Erythroblast (primary cell): ENCODE data around the gene NAA10.

ENCODE experiments used
- DNase-seq, 2 experiments: peaks; one replicate each; lab custom pipeline; 2025; lab: John Stamatoyannopoulos, UW
- GATA1 ChIP-seq: IDR thresholded peaks from 2 replicates; pipeline ENCODE4 v1.6.1; 2011; ENCODE audit warnings: low read depth, mild to moderate bottlenecking, control low read depth, low read length, moderate library complexity
- POLR2A ChIP-seq: IDR thresholded peaks from 2 replicates; pipeline ENCODE4 v1.6.1; 2011; ENCODE audit warnings: mild to moderate bottlenecking, low read length

NAA10 gene

DNA sequence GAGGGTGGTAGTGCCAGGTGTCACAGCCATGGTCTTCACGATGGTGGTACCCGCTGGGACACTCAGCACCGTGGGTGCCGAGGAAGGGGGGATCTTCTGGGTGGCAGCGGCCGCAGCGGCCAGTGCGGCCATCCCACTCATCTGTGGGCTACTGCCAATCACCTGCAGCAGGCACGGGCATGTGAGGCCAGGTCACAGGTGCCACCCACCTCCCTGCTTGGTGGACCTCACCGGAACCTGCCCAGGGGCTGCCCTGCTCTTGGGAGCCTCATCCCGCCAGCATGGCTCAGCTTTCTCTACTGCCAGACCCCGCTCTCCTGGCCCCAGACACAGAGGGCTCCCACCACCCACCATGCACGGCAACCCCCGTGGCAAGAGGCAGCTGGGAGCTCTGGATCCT lies 23.8 kb upstream of the NAA10 start:
- TF ChIP-seq GATA1, result no peak
- no peak for TF ChIP-seq POLR2A

DNA sequence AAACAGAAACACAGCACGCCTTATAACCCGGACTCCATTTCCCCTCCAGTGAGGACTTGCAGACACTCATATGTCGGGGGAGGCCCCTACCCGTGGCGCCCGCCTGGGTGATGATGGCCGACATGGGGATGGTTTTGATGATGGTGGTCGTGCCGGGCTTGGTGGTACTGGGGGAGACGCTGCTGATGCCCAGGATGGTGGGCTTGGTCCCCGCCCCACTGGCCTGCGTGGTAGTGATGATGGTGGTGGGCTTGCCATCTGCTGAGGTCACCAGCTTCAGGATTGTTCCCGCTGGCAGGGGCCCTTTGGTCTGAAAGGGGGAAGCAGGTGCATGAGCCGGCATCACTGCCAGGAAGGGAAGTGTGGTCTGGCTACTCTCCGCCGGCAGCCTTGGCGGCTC lies 22.4 kb upstream of the NAA10 start:
- no peak for TF ChIP-seq GATA1
- TF ChIP-seq POLR2A, result no peak

More for the DNA sequence above, 23.8 kb upstream of the NAA10 start:
- DNase-seq, result no peak

DNA sequence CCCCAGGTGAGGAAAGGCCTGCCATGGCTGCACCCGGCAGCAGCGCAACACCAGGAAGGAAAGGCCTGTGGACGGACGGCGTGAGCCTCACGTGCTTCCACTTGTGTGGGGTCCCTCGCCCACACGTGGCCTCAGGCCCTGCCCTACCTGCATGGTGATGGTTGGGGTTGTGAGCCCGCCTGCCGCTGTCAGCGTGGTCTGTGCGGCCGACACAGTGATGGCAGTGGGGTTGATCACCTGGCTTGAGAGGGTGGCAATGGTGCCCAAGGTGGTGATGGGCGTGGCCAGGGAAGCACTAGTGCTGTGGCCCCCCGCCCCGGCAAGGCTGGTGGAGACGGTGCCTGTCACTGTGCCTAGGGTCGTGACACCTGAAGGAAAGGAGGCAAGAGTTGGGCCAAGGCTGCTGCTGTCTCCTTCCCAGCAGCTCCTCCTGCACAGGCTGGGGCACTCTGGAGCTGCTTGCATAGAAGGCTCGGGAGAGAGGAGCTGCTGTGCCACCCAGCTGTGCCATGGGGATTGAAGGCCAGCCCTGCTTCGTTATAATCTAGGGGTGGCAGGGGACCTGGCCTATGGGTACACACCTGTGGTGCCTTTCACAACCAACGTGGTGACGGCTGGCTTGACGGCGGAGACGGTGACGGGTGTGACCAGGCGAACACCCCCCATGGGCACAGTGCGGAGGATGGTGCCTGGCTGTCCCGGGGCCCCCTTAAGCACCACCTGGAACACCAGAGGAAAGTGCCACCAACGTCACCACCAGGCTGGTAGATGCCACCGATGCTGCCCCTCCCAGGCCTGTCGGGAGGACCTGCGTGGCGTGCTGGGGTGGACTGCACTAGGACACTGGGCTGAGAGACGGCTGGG lies 21.4 kb upstream of the NAA10 start:
- DNase-seq, result no peak
- TF ChIP-seq POLR2A (no peak), GATA1 (no peak)

More for the DNA sequence above, 22.4 kb upstream of the NAA10 start:
- no peak for DNase-seq

GRCh38 chrX:153955228-153955732 lies 20.4 kb upstream of the NAA10 start:
- no peak for DNase-seq
- TF ChIP-seq POLR2A, result no peak

DNA sequence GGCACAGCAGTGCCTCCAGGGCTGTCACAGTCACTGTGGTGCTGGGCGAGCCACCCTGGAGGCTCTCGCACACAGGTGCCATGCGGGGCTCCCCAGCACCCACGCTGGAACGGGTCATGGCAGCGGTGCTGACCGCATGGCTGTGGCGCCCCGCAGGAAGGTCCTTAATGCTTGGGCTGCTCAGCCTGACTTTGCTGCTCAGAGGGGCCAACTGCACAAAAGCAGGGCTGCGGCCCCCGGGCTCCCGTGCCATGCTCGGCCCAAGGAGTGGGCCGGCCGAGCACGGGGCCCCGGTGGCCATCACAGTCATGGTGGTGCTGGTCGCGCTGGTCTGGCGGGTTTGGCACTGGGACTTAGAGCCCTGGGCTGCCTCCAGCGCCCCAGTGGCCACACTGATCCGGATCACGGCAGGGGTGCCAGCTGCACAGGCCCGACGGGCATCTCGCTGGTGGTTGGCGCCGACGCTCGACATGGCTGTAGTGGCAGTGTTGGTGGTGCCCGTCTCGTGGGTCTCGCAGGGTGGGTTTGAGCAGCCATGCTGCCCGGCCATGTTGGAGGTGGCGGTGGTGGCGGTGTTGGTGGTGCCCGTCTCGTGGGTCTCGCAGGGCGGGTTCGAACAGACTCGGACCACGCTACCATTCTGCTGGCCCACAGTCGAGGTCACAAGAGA lies 19.9 kb upstream of the NAA10 start:
- TF ChIP-seq GATA1 (no peak), POLR2A (no peak)
- DNase-seq, result no peak

DNA sequence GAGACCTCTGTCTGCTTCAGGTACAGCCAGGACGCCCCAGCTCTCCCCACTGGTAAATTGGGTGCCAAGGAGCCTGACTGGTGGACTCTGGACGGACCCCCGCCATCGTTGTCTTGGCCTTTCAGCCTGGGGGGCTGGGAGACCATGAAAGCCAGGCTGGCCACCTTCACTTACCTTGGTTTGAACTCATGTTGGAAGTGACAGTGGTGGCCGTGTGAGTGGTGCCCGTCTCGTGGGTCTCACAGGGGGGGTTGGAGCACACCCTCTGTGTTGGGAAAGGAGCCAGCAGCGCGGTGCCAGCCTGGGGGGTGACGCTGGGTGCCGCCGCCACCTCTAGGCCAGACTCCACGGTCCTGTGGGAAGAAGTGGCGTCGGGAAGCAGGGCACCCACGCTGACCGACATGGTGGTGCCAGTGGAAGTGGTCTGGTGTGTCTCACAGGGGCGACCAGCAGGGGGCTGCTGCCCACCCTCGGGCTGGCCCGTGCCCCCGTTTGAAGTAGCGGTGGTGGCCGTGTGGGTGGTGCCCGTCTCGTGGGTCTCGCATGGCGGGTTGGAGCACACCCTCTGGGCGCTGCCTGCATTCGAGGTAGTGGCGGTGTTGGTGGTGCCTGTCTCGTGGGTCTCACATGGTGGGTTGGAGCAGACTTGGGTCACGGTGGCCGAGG lies 19.2 kb upstream of the NAA10 start:
- DNase-seq, result no peak
- no peak for TF ChIP-seq GATA1
- TF ChIP-seq POLR2A, result no peak

- no peak for TF ChIP-seq POLR2A
- no peak for TF ChIP-seq GATA1
- DNase-seq, result peak; percentile 72 to 81
Observed at GRCh38 chrX:153953342-153953830, 18.5 kb upstream of the NAA10 start.

GRCh38 chrX:153952373-153953026 lies 17.7 kb upstream of the NAA10 start:
- no peak for DNase-seq
- TF ChIP-seq GATA1 (no peak), POLR2A (no peak)

DNA sequence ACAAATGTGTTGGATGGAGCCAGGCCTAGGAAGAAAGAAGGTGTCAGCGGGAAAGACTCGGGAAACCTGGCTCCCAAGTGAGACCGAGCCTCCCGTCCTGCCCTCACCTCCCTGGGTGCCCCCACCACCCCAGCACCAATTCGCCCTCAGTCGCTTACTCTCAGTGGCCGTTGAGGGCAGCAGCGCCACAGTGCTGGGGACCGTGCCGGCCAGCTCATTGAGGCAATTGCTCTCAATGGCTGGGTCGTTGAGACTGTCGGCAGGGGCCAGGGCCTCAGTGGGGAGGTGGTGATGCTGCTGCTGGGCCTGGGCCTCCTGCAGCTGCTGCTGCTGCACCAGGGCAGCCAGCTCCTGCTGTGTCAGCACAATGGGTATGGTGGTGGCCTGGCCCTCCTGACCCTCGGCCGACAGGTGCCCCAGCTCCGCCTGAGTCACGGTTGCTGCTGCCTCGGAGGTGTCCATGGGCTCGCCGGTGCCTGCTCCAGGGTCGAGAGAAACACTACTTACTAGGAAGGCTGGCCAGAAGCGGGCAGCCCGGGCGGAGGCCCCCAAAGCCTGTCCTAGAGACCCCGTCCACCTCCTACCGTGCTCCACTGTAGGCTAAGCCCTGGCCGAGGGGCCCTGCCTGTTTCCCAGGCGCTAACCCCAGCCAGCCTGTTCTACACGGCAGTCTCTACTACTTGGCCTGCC lies 17.0 kb upstream of the NAA10 start:
- TF ChIP-seq POLR2A (no peak), GATA1 (no peak)

DNA sequence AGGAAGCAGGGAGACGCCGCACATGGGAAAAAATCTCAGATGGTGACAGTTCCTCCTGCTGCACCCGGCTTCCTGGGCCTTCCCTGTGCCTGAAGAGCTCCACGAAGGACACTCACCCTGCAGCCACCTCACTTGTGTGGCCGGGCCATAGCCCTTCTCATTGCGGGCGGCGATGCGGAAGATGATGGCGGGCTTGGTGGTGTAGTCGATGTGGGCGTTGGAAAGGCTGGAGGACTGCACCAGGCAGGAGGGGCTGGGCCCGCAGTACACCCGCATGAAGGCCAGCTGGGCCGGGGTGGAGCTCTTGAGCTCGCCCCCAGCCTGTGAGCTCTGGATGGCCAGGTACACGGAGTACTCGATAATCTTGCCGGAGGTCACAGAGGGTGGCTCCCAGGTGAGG lies 15.3 kb upstream of the NAA10 start:
- DNase-seq, result no peak
- no peak for TF ChIP-seq GATA1
- no peak for TF ChIP-seq POLR2A

More for the DNA sequence above, 17.0 kb upstream of the NAA10 start:
- no peak for DNase-seq

DNA sequence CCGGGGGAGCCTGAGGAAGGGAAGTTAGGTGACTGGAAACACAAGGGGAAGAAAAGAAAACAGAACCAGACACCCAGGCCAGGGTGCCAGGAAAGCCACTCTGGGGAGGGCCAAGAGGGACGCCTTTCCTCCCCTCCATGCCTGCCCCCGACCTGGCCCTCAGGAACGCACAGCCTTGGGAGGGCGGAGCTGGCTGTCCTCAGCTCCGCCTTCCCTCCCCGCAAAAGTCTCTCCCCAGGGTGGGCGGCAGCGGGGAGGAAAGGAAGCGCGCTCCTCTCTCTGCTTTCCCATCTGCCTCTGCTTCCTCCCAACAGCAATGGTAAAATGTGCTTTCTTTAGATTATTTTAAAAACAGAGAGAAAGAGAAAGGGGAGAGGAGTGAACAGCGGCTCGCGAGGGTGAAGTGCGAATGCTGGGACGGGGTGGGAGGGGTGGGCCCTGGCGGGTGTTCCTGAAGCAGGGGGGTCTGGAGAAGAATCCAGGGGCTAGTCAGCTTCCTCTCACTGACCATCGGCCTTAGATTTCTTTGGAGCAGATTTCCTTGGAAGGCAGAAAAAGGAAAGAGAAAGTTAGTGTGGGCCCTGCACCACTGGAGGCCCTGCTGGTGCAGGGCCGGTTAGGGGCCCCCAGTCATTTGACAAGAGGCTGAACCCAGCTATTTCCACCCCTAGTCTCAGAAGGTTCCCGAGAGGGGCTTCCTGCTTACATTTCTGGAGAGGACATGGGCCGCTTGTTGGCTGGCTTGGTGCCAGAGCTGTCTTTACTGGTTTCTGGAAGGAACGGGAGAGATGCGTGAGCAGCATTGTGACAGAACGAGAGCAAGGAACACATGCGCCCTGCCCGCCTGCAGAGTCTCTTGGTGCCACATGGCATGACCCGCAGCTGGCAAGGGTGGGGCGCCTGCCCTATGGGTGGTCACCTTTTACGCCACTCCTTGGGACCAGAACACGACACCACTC lies 14.3 kb upstream of the NAA10 start:
- no peak for DNase-seq
- TF ChIP-seq POLR2A (no peak), GATA1 (no peak)

DNA sequence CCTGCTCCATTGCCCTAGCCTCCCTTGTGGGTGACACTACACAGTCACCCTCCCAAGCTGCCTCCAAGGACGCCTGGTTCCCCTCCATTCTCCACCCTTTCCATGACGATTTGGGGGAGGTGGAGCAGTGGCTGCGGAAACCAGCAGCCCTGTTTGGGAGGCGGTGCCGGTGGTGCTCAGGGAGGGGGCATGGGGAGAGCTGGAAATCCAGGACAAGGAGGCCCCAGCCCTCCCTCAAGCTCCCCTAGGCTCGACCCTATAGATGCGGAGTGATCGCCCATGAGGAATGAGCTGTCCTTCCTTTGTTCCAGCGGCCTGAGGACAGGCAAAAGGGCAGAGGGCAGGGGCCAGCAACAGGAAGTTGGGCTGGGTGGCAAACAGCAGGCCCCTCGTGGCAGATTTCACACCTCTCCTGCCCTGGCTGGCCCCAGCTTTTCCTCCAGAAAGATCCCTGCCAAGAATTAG lies 13.2 kb upstream of the NAA10 start:
- TF ChIP-seq POLR2A (no peak), GATA1 (no peak)
- DNase-seq, result no peak
